Measurements from ENCODE around the gene SORBS2.

- no peak for TF ChIP-seq POLR2A (IDR thresholded peaks at IDR 0.05; ENCODE audit: low read depth, low read length)
- TF ChIP-seq POLR2AphosphoS5 (IDR thresholded peaks at IDR 0.05; ENCODE audit: low read depth, low read length), result no peak
- TF ChIP-seq SPI1 (IDR thresholded peaks at IDR 0.05; ENCODE audit: low read depth, low read length), result no peak
Measured at GRCh38 chr4:185853841-185854240, 41.8 kb upstream of the SORBS2 start.

Measured in GM12891 (cell line).